Right hindlimb (tissue), 1 donor: ENCODE results near the gene ANKRD33.

Experiments used
- DNase-seq: peaks from one replicate; pipeline ENCODE4 v3.0.0-alpha.2; 2018

Gene ANKRD33, protein sequence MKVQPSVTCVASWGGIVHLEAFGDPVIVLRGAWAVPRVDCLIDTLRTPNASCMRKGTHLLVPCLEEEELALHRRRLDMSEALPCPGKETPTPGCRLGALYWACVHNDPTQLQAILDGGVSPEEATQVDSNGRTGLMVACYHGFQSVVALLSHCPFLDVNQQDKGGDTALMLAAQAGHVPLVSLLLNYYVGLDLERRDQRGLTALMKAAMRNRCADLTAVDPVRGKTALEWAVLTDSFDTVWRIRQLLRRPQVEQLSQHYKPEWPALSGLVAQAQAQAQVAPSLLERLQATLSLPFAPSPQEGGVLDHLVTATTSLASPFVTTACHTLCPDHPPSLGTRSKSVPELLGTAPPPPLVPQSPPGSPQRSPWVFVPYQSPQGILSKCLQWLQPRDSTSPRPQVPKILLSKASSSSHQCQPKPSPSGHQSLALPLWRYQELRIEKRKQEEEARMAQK

GRCh38 chr12:51887476-51888315 is at the start of gene ANKRD33:
TSS of gene ANKRD33 (plus strand) at chr12:51888103. CDS start at chr12:51888187, 84 bp downstream.
- DNase-seq: peak; percentile 44

DNA sequence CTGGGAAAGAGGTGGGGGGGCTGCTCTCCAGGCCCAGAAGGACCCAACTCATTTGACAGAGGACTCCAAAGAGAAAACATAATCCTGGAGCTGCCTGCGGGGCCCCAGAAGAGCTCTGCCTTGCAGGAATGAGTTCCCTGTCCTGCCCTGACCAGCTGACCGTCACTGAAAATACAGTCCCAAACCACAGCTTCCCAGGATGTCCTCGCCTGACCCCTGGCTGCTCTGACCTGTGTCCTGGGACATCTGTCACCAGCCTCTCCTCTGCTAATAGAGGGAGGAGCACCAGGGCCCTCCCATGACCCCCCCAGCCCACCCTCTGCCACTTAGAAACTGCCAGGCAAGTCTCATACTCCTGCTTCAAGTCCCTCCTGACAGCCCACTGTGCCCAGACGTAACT is 49.1 kb upstream of the ANKRD33 start:
- DNase-seq: no peak

DNA sequence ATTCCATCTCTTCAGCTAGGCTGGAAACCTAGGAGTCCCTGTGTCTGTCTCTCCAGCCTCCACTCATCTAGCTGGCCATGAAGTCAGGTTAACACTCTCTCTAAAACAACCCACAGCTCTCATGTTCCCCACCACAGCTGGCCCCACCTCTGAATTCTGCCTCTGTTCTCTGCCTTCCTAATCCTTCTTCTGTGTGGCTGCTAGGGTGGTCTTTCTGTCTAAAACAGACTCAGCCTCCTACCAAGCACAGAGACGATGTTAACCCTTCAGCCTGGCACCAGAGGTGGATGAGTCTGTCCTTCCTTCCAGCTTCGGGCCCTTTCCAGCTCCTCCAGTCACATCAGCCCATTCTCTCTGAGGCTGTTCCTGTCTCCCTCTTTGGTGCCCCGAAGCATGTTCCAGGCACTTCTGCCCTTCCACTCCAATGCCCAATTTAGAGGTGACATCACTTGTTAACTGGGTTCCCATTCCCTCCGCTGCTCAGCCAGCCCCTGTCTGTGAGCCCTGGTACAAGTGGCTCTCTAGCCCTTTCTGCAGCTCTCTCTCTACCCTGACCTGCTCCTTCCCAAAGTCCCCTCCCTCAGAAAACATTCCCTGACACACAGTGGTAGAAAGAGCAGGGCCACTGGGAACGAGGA is 48.5 kb upstream of the ANKRD33 start:
- no peak for DNase-seq

- no peak for DNase-seq
These were observed 46.9 kb upstream of the ANKRD33 start for GRCh38 chr12:51840966-51841365.

GRCh38 chr12:51841727-51842126 is 46.2 kb upstream of the ANKRD33 start:
- DNase-seq: no peak

DNA sequence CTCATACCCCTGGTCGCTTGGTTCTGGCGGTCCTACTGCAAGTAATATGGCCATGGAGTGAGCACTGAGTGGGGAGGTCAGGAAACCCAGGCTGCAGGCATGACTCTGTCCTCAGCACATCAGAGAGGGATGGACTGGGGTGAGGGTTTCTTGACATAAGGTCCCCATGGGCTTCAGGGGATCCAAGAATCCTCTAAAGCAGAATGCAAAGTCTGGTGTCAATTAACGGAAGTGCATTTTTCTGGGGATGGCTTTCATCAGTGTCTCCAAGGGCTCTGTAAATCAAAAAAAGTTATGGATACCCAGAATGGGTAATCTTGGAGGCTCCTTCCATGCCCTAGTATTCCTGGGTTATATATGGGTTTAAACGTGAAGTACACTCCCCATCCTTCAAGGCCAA is 43.0 kb upstream of the ANKRD33 start:
- no peak for DNase-seq

- DNase-seq: no peak
These were observed 42.4 kb upstream of the ANKRD33 start for GRCh38 chr12:51845482-51845881.

- no peak for DNase-seq
These were observed 41.6 kb upstream of the ANKRD33 start for GRCh38 chr12:51846271-51846691.

DNA sequence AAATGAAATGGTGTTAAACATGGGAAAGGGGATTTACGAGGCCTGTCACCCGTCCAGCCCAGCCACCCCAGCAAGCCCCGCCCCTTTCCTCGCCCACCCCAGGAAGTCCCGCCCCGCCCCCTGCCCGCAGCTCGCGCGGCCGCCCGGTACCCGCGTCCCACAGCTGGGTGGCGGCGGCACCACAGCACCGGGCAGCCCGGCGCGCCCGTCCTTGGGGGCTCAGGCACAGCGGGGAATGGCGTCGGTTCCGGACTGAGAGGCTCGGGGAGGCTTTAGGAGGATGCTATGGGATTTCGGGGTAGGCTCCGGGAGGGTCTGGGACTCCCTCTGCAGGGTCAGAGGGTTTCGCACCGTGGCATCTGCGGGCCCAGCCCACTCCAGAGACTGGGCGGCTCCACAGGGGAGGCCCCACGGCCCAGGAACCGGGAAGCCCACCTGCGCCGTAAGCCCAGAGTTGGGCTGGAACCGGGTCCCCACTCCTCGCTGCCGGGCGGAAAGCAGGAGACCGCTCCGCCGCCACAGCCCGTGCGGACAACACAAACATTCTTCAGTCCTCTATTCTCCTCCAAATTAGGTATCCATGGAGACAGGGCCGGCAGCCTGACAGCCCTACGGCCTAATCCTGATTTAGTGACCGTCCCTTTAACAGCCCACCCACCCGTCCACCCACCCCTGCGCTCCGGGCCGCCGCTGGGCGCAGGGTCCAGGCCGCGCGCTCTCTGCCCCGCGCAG is 40.8 kb upstream of the ANKRD33 start:
- DNase-seq: peak; percentile 74

DNA sequence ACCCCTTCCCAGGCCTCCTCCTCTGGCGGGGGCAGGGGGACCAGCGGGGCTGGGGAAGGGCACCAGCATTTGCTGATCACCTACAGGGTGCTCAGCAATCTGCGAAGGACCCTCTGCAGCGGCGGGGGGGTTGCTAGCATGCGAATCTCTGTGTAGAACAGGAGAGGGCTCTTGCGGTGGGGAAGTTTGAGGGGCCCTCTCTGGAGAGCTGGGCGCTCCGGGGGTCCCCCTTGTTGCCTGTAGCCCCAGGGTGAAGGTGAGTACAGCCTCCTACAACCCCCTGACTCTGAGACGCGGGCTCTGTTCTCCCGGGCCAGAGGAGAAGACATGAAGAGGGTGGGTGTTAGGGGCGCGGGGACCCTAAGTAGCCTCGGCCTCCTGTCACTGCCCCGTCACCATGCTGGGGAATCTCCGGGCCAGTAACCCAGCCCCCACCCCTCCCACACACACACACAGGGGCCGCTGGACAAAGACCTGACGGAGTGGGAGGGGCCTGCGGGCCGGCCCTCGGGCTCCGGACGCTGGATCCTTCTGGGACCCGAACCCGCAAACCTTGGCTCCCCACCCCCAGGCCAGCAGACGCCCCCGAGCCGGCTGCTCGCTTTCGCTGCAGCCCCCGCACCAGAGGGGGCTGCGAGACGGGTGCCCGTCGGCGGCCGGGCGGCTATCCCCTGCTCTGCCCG is 40.1 kb upstream of the ANKRD33 start:
- peak; percentile 60 for DNase-seq

DNA sequence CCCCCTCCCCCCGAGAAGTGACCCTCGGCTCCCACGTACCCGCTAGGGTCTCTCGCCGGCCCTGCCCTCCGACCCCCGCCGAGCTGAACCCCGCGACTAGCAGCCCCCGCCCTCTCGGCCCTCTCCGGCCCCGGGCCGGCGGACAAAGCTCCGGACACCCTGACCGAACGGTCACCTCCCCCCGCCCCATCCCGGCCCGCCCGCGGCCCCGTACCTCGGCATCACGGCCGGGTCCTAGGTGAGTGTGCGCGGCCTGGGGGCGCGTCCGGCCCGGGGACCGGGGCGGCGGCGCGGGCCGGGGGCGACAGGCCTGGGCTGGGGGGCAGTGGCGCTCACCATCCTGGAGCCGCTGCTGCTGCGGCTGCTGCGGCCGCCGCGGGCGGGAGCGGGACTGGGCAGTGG is 39.6 kb upstream of the ANKRD33 start, which contains the start of gene FIGNL2:
FIGNL2 (minus strand) TSS at position 393 of the 402 bp plus-strand sequence. CDS start 26,305 bp downstream, outside the sequence.
- DNase-seq: no peak

GRCh38 chr12:51848841-51849735 is 38.8 kb upstream of the ANKRD33 start:
- peak; percentile 66 for DNase-seq

DNA sequence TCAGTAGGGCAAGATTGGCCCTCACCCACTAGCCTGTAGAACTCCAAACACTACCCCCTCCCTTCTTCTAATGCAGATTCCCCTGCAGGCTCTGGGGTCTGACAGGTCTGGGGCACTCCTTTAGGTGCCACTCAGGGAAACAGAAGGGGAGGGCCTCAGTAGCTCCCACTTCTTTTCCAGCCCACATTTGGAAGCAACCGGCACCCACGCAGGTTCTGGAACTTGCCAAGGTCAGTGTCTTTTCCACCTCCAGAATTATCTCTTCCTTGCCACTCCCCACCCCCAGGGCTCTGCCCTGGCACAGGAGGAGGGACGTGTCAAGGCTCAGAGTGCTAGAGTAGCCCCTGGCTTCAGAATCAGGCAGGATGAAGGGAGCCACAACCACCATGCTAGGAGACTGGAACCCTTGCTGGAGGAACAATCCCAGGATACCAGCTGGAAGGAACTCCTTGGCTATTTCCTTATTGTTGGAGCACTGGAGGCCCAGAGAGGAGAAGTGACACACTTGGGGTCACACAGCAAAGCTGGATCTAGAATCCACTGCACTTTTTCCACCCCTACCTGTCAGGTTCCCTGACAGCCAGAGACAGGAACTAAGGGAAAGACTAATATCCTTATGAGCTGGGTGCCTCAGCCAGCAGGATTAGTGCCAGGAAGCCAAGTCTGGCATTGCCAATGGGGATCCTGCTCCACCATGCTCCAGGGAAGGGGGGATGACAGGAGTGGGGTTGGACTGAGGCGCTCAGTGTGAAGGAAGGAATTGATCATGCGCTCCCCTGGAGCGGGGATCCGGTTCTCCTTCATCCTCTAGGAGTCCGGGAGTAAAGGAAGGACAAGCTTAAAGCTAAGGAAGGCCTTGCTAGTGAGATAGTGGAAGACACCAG is 37.6 kb upstream of the ANKRD33 start:
- DNase-seq: no peak

GRCh38 chr12:51850965-51851299 is 37.0 kb upstream of the ANKRD33 start:
- no peak for DNase-seq

DNA sequence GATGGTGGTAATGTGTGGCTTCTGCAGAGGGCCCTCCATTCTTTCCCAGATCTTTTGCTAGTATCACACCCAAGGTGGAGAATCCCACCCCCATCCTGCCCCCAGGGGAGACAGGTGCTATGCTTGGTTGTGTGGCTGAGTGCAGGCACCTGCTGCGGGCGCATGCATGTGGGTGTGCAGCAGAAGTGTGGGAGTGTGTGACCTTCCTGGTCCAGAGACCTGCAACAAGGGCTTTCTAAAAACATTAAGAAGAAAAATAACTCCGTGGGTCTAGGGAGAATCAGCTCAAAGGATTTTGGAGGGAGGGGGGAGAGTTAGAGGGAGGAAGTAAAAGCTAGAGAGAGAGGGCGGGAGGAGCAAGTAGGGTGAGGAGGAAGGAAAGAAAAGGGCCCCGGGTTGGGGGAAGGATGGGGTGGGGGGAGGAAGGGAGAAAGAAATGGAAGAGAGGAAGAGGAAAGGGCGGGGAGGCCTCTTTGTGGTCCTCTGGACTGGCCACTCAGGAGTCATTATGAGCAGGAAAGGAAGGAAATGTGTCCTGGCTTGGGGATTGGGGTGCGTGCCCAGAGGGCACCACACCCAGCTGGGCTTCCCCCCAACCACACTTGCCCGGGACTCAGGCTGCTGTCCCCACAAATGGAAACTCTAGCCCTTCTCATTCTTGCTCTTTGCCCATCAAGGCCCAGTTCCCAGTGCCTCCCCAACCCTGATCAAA is 36.3 kb upstream of the ANKRD33 start:
- DNase-seq: no peak

GRCh38 chr12:51852404-51853137 is 35.3 kb upstream of the ANKRD33 start:
- no peak for DNase-seq

- DNase-seq: peak; percentile 78
These were observed 32.1 kb upstream of the ANKRD33 start for GRCh38 chr12:51855586-51856428.
